ENCODE measurements around the gene LPAR3. TPM values are rescaled to one million over a fixed set of nuclear protein-coding genes. Genes with fewer than 3 reads are reported as not detected.

LPAR3 gene
- polyA plus RNA-seq, 4 donors = 0.12 to 0.13 TPM; not detected in 2

DNA sequence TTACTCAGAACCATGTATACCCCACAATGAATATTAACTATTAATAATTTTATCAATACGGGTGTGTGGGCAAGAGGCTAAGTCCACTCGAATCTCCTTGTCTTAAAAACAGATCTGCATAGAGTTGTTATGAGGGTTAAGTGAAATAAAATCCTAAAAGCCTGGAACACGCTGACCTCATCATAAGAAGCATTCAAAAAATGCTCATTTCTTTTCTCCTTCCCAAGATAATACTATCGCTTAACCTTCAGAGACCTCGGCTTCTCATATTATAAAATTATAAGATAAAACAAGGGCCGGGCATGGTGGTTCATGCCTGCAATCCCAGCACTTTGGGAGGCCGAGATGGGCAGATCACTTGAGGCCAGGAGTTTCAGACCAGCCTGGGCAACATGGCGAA lies 35.1 kb downstream of the LPAR3 start:
- Histone ChIP-seq H3K9me3 (ENCODE audit: control insufficient read depth in 2 of 2, insufficient read depth in 1 of 2, low read depth in 1 of 2, low read length in 1 of 2) (no peaks in the 10 kb centered on the region), H3K4me1 (ENCODE audit: control insufficient read depth in 3 of 3, insufficient read depth in 2 of 3, low read depth in 1 of 3, low read length in 2 of 3) (peaks cover 0 to 22% (median 4%) of the 10 kb centered on the region in 3 donors), H3K27ac (ENCODE audit: low read depth in 1 of 3, low read length in 2 of 3) (no peak overlapping the region), H3K4me3 (ENCODE audit: low read depth in 1 of 3, low read length in 3 of 3) (no peak overlapping the region), H3K27me3 (ENCODE audit: control insufficient read depth in 3 of 3, insufficient read depth in 3 of 3, low read length in 3 of 3) (no peaks in the 10 kb centered on the region), H3K36me3 (ENCODE audit: control insufficient read depth in 3 of 3, insufficient read depth in 2 of 3, low read depth in 1 of 3, low read length in 3 of 3) (no peaks in the 10 kb centered on the region)
- FAIRE-seq (no peak), DNase-seq (no peak)
- 91% methylated on average over 8 of the region's 8 CpGs for WGBS, 3 donors

DNA sequence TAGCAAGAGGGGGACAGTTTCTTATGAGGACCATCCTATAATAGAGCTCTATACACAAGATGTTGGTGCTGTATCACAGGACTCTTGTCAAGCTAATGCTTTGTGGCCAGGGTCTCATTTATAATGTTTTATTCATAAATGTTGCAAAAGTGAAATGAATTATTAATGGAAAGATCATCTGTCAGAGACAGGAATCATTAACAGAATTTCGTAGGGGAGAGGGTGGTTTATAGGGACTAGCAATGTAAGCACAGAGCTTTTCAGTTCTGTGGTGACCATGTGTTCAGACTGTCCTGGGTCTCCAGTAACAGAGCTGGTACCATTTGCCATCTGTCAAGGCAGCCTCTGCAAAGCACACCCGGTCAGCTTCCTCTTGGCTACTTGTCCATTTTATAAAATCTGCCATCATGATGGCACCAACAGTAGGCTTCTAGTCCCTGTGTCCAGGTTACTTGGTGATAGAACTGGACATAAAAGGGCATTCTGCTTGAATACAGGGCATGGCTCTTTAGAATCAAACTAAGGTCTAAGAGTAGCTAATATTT lies 36.2 kb downstream of the LPAR3 start:
- no peaks in the 10 kb centered on the region for H3K9me3 ChIP-seq (ENCODE audit: control insufficient read depth in 2 of 2, insufficient read depth in 1 of 2, low read depth in 1 of 2, low read length in 1 of 2)
- peaks cover 0 to 22% (median 4%) of the 10 kb centered on the region in 3 donors for H3K4me1 ChIP-seq (ENCODE audit: control insufficient read depth in 3 of 3, insufficient read depth in 2 of 3, low read depth in 1 of 3, low read length in 2 of 3)
- no peaks in the 10 kb centered on the region for H3K27me3 ChIP-seq (ENCODE audit: control insufficient read depth in 3 of 3, insufficient read depth in 3 of 3, low read length in 3 of 3)
- WGBS, 3 donors = 71 to 84% (median 73%) methylated on average over 2 of the region's 2 CpGs
- H3K27ac ChIP-seq (ENCODE audit: low read depth in 1 of 3, low read length in 2 of 3) = no peak overlapping the region
- FAIRE-seq = no peak
- H3K4me3 ChIP-seq (ENCODE audit: low read depth in 1 of 3, low read length in 3 of 3) = no peak overlapping the region
- no peak for DNase-seq
- no peaks in the 10 kb centered on the region for H3K36me3 ChIP-seq (ENCODE audit: control insufficient read depth in 3 of 3, insufficient read depth in 2 of 3, low read depth in 1 of 3, low read length in 3 of 3)

DNA sequence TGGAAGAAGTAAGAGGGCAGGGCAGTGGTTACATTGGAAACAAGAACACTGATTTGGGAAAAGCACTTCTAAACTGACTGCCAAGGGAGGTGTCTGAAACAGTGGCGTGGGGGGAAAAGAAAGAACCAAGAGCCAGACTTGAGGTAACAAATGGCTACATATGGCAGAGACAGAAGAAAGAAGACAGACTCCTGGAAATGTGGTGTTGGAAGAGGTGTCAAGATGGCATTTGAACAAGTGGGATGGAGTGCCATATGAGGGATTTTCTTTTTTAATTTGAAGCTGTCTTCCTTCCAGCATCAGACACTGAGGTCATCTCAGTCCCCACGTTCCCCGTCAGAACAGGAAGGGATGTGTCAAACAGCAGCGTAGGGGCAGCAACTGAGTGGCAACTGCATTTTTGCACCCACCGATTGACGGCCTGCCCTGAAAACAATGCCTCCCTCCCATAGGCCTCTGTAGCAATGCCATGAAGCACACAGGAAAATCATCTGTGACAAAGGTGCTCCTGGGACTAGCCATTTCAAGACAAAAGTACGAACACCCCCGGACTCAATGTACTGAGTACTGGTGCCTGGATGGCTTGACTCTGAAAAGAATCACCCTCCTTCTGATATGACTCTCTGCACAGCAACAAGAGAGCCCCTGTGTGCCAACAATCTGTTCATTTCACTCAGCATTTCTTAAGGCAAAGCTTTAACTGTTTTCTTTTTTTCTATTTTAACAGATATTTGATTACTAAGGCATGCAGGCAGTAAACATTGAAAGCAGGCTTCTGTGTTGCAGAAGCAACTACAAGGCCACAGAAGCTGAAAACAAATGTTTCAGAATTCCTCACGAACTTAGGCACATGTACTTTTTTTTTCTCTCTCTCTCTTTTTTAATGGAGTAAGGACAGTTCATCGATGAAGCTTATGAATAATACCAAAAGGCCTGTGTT lies 37.0 kb downstream of the LPAR3 start:
- Histone ChIP-seq H3K4me1 (ENCODE audit: control insufficient read depth in 3 of 3, insufficient read depth in 2 of 3, low read depth in 1 of 3, low read length in 2 of 3) (peaks cover 0 to 15% (median 4%) of the 10 kb centered on the region in 3 donors), H3K36me3 (ENCODE audit: control insufficient read depth in 3 of 3, insufficient read depth in 2 of 3, low read depth in 1 of 3, low read length in 3 of 3) (no peaks in the 10 kb centered on the region), H3K4me3 (ENCODE audit: low read depth in 1 of 3, low read length in 3 of 3) (no peak overlapping the region), H3K9me3 (ENCODE audit: control insufficient read depth in 2 of 2, insufficient read depth in 1 of 2, low read depth in 1 of 2, low read length in 1 of 2) (no peaks in the 10 kb centered on the region), H3K27ac (ENCODE audit: low read depth in 1 of 3, low read length in 2 of 3) (no peak overlapping the region), H3K27me3 (ENCODE audit: control insufficient read depth in 3 of 3, insufficient read depth in 3 of 3, low read length in 3 of 3) (no peaks in the 10 kb centered on the region)
- no peak for FAIRE-seq
- DNase-seq = no peak
- 70 to 90% (median 89%) methylated on average over 10 of the region's 10 CpGs for WGBS, 3 donors

DNA sequence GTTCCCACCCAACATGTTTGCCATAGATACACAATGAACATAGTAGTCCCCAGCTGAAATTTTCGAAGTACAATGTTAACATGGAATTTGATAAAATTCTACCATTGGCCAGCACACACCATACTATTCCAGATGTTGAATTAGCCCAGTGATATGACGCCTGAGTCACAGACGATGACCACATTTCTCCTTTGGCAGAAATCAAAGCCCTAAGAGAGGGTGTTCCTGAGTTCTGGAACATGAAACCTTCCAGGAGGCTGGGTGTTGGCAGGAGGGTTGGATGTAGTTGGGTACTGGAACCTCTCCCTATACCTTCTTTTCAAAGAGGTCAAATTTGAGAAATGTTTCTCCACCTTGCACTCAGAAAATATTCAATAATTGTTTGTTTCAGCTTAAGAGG lies 37.8 kb downstream of the LPAR3 start:
- Histone ChIP-seq H3K9me3 (ENCODE audit: control insufficient read depth in 2 of 2, insufficient read depth in 1 of 2, low read depth in 1 of 2, low read length in 1 of 2) (peaks cover 0 to 6% of the 10 kb centered on the region in 2 donors), H3K27me3 (ENCODE audit: control insufficient read depth in 3 of 3, insufficient read depth in 3 of 3, low read length in 3 of 3) (peaks cover 0 to 3% (median 0%) of the 10 kb centered on the region in 3 donors), H3K4me1 (ENCODE audit: control insufficient read depth in 3 of 3, insufficient read depth in 2 of 3, low read depth in 1 of 3, low read length in 2 of 3) (peaks cover 0 to 18% (median 4%) of the 10 kb centered on the region in 3 donors), H3K4me3 (ENCODE audit: low read depth in 1 of 3, low read length in 3 of 3) (no peak overlapping the region), H3K27ac (ENCODE audit: low read depth in 1 of 3, low read length in 2 of 3) (peak overlapping the region in 1 of 3 donors; percentile 41), H3K36me3 (ENCODE audit: control insufficient read depth in 3 of 3, insufficient read depth in 2 of 3, low read depth in 1 of 3, low read length in 3 of 3) (no peaks in the 10 kb centered on the region)
- 78 to 92% (median 89%) methylated on average over 3 of the region's 3 CpGs for WGBS, 3 donors
- FAIRE-seq (no peak), DNase-seq (no peak)

DNA sequence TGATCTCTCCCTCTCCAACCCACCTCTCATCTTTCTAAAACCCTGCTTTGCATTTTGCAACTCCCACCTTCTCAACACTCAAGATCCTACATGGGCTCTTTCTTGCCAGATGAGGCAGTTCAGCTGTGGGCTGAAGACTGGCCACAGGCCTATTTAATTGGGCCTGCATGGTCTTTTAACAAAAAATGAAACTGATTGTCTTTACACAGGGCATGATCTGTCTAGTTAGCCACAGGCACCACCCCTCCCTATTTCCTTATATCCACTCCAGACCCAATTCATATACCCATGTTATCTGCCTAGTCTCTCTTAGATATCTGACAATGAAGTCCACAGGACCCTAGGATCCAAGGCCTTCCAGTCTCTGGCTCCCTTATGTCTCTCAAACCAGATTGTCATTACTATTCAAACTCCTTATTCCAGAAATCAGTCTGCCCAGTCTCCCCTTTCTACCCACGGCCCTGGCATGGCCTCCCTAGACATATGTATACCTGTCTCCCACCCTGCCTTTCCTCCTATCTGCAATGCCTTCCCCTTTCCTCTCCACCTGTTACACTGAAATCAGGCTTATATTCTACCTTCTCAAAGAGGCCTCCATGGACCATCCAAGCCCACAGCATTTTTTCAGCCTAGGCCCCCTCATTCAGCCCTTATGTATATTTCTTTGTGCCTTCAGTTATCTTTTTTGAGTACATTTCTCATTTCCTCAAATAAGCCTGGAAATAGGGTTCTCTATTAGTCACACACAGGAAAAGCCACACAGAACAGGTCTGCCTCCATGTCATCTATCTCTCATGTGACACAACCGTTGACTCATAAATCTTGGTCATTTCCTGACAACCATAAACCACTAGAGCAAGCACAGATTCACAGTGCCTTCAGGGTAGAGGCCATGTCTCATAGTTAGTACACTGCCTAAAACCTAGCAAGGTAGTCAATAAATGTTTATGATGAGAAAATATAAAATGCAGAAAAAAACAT lies 39.0 kb downstream of the LPAR3 start:
- H3K4me1 ChIP-seq (ENCODE audit: control insufficient read depth in 3 of 3, insufficient read depth in 2 of 3, low read depth in 1 of 3, low read length in 2 of 3) = peaks cover 0 to 24% (median 4%) of the 10 kb centered on the region in 3 donors
- peak; percentile 64 to 77 for DNase-seq
- peaks cover 0 to 3% (median 0%) of the 10 kb centered on the region in 3 donors for H3K27me3 ChIP-seq (ENCODE audit: control insufficient read depth in 3 of 3, insufficient read depth in 3 of 3, low read length in 3 of 3)
- peaks cover 0 to 6% of the 10 kb centered on the region in 2 donors for H3K9me3 ChIP-seq (ENCODE audit: control insufficient read depth in 2 of 2, insufficient read depth in 1 of 2, low read depth in 1 of 2, low read length in 1 of 2)
- no peak for FAIRE-seq
- no peaks in the 10 kb centered on the region for H3K36me3 ChIP-seq (ENCODE audit: control insufficient read depth in 3 of 3, insufficient read depth in 2 of 3, low read depth in 1 of 3, low read length in 3 of 3)
- WGBS, 3 donors = 57 to 63% (median 58%) methylated on average over 2 of the region's 2 CpGs
- peak overlapping the region in 1 of 3 donors; percentile 65 for H3K27ac ChIP-seq (ENCODE audit: low read depth in 1 of 3, low read length in 2 of 3)
- no peak overlapping the region for H3K4me3 ChIP-seq (ENCODE audit: low read depth in 1 of 3, low read length in 3 of 3)

DNA sequence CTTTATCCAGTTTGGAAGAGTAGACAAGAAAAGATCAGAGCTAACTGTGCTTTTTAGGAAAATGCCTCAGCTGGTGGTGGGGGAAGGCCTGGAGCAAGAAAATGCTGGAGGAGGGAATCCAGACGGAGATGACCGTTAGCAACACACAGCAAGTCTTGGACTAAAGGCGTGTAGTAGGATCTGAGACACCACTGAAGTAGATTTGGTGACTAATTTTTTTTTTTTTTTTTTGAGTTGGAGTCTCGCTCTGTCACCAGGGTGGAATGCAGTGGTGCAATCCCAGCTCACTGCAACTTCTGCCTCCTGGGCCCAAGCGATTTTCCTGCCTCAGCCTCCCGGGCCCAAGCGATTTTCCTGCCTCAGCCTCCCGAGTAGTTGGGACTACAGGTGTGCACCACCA lies 41.2 kb downstream of the LPAR3 start:
- DNase-seq (no peak), FAIRE-seq (no peak)
- peaks cover 0 to 31% (median 4%) of the 10 kb centered on the region in 3 donors for H3K4me1 ChIP-seq (ENCODE audit: control insufficient read depth in 3 of 3, insufficient read depth in 2 of 3, low read depth in 1 of 3, low read length in 2 of 3)
- H3K27me3 ChIP-seq (ENCODE audit: control insufficient read depth in 3 of 3, insufficient read depth in 3 of 3, low read length in 3 of 3) = peaks cover 0 to 3% (median 0%) of the 10 kb centered on the region in 3 donors
- no peaks in the 10 kb centered on the region for H3K36me3 ChIP-seq (ENCODE audit: control insufficient read depth in 3 of 3, insufficient read depth in 2 of 3, low read depth in 1 of 3, low read length in 3 of 3)
- no peak overlapping the region for H3K27ac ChIP-seq (ENCODE audit: low read depth in 1 of 3, low read length in 2 of 3)
- WGBS, 3 donors = 85 to 93% (median 93%) methylated on average over 8 of the region's 8 CpGs
- H3K9me3 ChIP-seq (ENCODE audit: control insufficient read depth in 2 of 2, insufficient read depth in 1 of 2, low read depth in 1 of 2, low read length in 1 of 2) = peaks cover 0 to 6% of the 10 kb centered on the region in 2 donors
- H3K4me3 ChIP-seq (ENCODE audit: low read depth in 1 of 3, low read length in 3 of 3) = no peak overlapping the region

DNA sequence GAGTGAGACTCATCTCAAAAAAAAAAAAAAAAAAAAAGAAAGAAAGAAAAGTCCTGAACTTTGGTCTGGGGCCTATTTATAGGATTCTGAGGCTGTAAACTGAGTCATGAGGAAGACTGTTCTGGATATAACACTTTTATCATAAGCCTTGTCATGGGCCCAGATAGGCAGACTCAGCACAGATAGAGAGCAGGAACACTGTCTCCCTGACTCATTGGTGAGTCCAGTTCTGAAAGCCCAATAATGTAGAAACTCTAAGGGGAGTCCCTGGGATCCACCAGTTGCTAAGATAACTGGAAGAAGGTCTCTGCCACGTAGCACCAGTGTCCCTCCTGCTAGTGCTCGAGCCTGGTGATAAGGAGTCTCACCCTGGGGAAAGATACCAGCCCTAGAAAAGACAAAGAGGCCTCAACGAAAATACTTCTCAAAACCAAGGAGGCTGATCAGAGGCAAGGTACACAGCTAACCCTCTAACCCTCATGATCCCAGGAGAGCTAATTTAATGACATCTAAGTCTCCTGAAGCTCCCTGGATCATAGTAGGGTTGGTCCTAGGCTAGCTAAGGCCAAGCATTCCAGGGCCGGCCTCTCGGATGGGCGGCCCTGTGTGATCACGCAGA lies 43.5 kb downstream of the LPAR3 start:
- Histone ChIP-seq H3K4me3 (ENCODE audit: low read depth in 1 of 3, low read length in 3 of 3) (no peak overlapping the region), H3K36me3 (ENCODE audit: control insufficient read depth in 3 of 3, insufficient read depth in 2 of 3, low read depth in 1 of 3, low read length in 3 of 3) (no peaks in the 10 kb centered on the region), H3K27ac (ENCODE audit: low read depth in 1 of 3, low read length in 2 of 3) (peak overlapping the region in 1 of 3 donors; percentile 86), H3K4me1 (ENCODE audit: control insufficient read depth in 3 of 3, insufficient read depth in 2 of 3, low read depth in 1 of 3, low read length in 2 of 3) (peaks cover 0 to 26% (median 4%) of the 10 kb centered on the region in 3 donors), H3K9me3 (ENCODE audit: control insufficient read depth in 2 of 2, insufficient read depth in 1 of 2, low read depth in 1 of 2, low read length in 1 of 2) (peaks cover 0 to 6% of the 10 kb centered on the region in 2 donors), H3K27me3 (ENCODE audit: control insufficient read depth in 3 of 3, insufficient read depth in 3 of 3, low read length in 3 of 3) (peaks cover 0 to 3% (median 0%) of the 10 kb centered on the region in 3 donors)
- FAIRE-seq (no peak), DNase-seq (peak; percentile 22 to 65)
- 74 to 89% (median 78%) methylated on average over 7 of the region's 7 CpGs for WGBS, 3 donors
